ENCODE results near the gene MYO1G. TPM values are rescaled to one million over a fixed set of nuclear protein-coding genes. Genes with fewer than 3 reads are reported as not detected.

Gene MYO1G
- total RNA-seq, 2 donors from 2014 or later: 0.11 to 0.33 TPM

DNA sequence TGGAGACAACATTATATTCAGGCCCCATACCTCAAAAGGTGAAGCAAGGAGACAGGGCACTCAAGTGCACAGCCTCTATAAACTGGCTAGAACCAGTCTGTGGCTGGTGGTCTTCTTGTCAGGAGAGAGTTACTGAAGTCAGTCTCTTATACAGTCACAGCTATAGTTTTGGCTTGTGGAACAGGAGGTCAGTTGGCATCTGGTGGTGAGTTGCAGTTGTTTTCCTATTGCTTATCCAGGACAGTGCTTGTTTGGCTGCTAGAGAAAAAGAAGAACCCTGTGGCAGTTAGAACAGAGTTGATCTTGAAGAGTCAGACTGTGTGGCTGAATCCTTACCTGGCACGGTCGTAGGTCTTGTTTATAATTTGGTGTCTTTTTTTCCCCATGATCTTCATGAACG is 38.4 kb upstream of the MYO1G start:
- H3K9ac ChIP-seq (ENCODE audit: extremely low read depth, low read length, poor library complexity, severe bottlenecking): no peak overlapping the region
- H3K4me3 ChIP-seq (ENCODE audit: low read length): no peak overlapping the region
- no peak for TF ChIP-seq CTCF (conservative IDR thresholded peaks at IDR 0.05)
- Mint-ChIP-seq H3K36me3 (ENCODE audit: low read depth) (peaks cover 48% of the 10 kb centered on the region), H3K9me3 (peaks cover 22% of the 10 kb centered on the region), H3K27ac (no peak overlapping the region), H3K4me3 (no peak overlapping the region), H3K27me3 (ENCODE audit: insufficient read depth) (no peaks in the 10 kb centered on the region), H3K4me1 (peaks cover 3% of the 10 kb centered on the region)
- H3K27ac ChIP-seq (ENCODE audit: low read depth, low read length): no peak overlapping the region
- peaks cover 12% of the 10 kb centered on the region for H3K9me3 ChIP-seq (ENCODE audit: control insufficient read depth, low read length)
- no peak for DNase-seq
- no peaks in the 10 kb centered on the region for H3K4me1 ChIP-seq (ENCODE audit: control insufficient read depth, insufficient read depth, low read length)
- H3K36me3 ChIP-seq (ENCODE audit: control insufficient read depth, insufficient read depth, low read length): peaks cover 27% of the 10 kb centered on the region
- WGBS, 2 experiments (ENCODE audit: insufficient coverage in 1 of 2, insufficient read length in 1 of 2): 72 to 83% methylated on average over 2 to 3 of the region's 3 CpGs
- H3K27me3 ChIP-seq (ENCODE audit: control insufficient read depth, insufficient read depth, low read length, poor library complexity, severe bottlenecking): no peaks in the 10 kb centered on the region

DNA sequence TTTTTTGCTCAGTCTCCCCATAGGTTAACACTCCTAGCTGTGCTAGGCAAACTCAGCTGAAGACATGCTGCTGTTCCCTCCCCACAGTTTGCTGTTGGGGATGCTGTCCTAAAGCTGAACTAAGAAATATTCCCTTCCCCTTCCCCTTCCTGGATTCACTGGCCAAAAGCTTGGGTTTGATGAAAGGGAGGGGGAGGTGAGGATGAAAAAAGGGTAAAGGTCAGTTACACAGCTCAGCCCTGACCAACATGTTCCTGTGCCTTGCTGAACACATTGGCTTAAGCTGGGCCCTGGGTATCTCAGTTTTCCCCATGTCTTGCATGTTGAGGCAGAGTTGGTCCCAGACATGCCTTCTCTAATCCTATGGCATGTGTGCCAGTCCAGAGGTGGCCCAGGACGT is 36.5 kb upstream of the MYO1G start:
- H3K9me3 ChIP-seq (ENCODE audit: control insufficient read depth, low read length): peaks cover 12% of the 10 kb centered on the region
- Mint-ChIP-seq H3K4me1 (peaks cover 3% of the 10 kb centered on the region), H3K4me3 (no peak overlapping the region), H3K36me3 (ENCODE audit: low read depth) (peaks cover 48% of the 10 kb centered on the region), H3K27me3 (ENCODE audit: insufficient read depth) (no peaks in the 10 kb centered on the region), H3K9me3 (peaks cover 19% of the 10 kb centered on the region), H3K27ac (no peak overlapping the region)
- 96 to 100% methylated on average over 1 of the region's 1 CpG for WGBS, 2 experiments (ENCODE audit: insufficient coverage in 1 of 2, insufficient read length in 1 of 2)
- no peak overlapping the region for H3K9ac ChIP-seq (ENCODE audit: extremely low read depth, low read length, poor library complexity, severe bottlenecking)
- H3K4me3 ChIP-seq (ENCODE audit: low read length): no peak overlapping the region
- TF ChIP-seq CTCF (conservative IDR thresholded peaks at IDR 0.05): no peak
- H3K27ac ChIP-seq (ENCODE audit: low read depth, low read length): no peak overlapping the region
- peaks cover 27% of the 10 kb centered on the region for H3K36me3 ChIP-seq (ENCODE audit: control insufficient read depth, insufficient read depth, low read length)
- no peaks in the 10 kb centered on the region for H3K27me3 ChIP-seq (ENCODE audit: control insufficient read depth, insufficient read depth, low read length, poor library complexity, severe bottlenecking)
- H3K4me1 ChIP-seq (ENCODE audit: control insufficient read depth, insufficient read depth, low read length): no peaks in the 10 kb centered on the region
- DNase-seq: no peak

DNA sequence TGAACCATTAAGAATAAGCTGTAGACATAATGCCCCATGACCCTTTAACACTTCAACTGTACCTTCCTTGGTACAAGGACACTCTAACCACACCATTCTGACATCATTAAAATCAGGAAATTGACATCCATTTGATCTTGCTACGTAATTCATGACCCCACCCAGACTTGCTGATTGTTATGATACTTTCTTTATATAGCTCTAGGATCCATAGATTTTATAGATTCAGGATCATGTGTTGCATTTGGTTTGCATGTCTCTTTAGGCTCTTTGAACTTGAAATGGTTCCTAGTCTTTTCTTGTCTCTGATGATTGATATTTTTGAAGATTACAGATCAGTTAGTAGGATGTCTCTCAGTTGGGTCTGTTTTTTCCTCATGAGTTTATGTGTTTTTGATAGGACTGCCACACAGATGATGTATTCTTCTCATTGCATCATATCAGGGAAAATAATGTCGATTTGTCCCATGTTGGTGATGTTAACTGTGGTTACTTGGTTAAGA is 34.7 kb upstream of the MYO1G start:
- H3K4me3 ChIP-seq (ENCODE audit: low read length): no peak overlapping the region
- Mint-ChIP-seq H3K4me3 (no peak overlapping the region), H3K9me3 (peaks cover 18% of the 10 kb centered on the region), H3K27me3 (ENCODE audit: insufficient read depth) (no peaks in the 10 kb centered on the region), H3K4me1 (peaks cover 3% of the 10 kb centered on the region), H3K36me3 (ENCODE audit: low read depth) (peaks cover 43% of the 10 kb centered on the region), H3K27ac (no peak overlapping the region)
- WGBS, 2 experiments (ENCODE audit: insufficient coverage in 1 of 2, insufficient read length in 1 of 2): 80 to 97% methylated on average over 1 to 2 of the region's 2 CpGs
- no peak overlapping the region for H3K9ac ChIP-seq (ENCODE audit: extremely low read depth, low read length, poor library complexity, severe bottlenecking)
- no peak overlapping the region for H3K27ac ChIP-seq (ENCODE audit: low read depth, low read length)
- no peaks in the 10 kb centered on the region for H3K4me1 ChIP-seq (ENCODE audit: control insufficient read depth, insufficient read depth, low read length)
- H3K9me3 ChIP-seq (ENCODE audit: control insufficient read depth, low read length): peaks cover 12% of the 10 kb centered on the region
- TF ChIP-seq CTCF (conservative IDR thresholded peaks at IDR 0.05): no peak
- DNase-seq: no peak
- H3K27me3 ChIP-seq (ENCODE audit: control insufficient read depth, insufficient read depth, low read length, poor library complexity, severe bottlenecking): no peaks in the 10 kb centered on the region
- H3K36me3 ChIP-seq (ENCODE audit: control insufficient read depth, insufficient read depth, low read length): peaks cover 31% of the 10 kb centered on the region
